Activated gamma-delta T cell treated with anti-CD3 and anti-CD28 coated beads, Interleukin-2, amount 50 U/mL, for 16 hours (primary cell): ENCODE results near the gene AK2.
"Not testable (repeated sequence)": the region's sequence is repeated elsewhere in the genome, so short reads cannot be mapped to it uniquely, and the experiment has no call there.

Experiments
- DNase-seq: peaks from one replicate; pipeline ENCODE4 v3.0.0-alpha.2; 2020; ENCODE audit warnings: low read depth

The AK2 gene

DNA sequence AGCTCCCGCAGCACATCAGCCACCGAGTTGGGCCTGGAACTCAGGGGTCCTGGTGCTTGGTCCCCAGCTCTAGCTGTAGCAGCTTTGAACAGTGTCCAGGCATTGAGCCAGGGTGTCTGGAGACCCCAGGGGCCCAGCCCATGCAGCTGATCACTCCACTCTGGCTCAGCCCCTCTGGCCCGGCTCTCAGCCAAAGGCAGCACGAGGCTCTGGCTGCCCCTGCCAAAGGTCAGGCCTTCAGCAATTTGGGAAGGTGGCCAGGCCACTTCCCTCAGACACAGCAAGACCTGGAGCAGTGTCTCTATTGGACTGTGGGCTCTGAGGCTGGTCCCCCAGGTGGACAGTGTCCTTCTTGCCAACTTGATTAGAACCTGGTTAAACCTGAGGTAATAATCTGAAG lies 37.7 kb downstream of the AK2 start:
- no peak for DNase-seq

DNA sequence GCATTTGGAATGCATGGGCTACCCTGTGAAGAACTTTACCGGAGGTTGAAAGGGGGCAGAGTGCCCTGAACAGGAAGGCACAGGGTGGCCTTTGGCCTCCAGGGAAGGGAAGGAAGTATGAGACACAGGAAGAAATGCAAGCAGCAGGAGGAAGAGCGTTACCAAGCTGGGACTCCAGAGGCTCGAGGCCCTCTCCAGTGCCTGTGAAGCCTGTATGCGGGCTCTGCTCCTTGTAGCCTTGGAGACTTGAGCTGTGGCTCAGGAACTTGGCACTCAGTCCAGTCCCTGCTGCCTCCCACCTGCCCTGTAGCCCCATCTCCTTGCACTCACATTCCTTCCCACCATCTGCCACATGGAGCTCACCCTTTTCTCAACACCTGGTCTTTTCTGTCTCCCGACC lies 38.6 kb downstream of the AK2 start:
- no peak for DNase-seq

DNA sequence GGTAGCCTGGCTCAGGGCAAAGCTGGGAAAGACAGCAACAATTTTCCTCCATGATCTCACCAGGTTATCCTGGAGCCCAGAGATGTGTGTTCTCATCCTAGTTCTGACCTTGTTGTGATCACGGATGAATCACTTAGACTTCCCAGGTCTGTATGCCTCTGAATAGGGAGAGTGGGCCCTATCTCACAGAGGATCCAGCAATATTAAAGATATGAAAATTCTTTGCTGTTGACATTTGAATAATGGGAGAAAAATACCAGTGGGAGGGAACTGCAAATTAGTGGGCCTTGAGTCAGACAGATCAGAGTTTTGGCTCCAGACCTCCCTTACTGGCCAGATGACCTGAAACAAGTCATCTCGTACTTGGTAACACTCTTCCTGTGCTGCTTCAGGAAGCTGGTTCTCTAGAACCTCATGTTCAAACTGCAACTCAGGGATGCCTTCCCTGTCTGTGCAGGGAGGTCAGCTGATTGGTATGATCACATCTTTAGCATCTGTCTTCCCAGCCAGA lies 39.2 kb downstream of the AK2 start:
- DNase-seq = no peak

DNA sequence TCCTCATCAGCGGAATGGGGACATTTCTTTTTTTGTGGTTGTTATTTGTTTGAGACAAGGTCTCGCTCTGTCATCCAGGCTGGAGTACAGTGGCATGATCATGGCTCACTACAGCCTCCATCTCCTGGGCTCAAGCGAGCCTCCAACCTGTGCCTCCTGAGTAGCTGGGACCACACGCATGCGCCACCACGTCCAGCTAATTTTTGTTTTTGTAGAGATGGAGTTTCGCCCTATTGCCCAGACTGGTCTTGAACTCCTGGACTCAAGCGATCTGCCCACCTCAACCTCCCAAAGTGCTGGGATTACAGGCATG lies 43.4 kb downstream of the AK2 start:
- DNase-seq = not testable (repeated sequence)

DNA sequence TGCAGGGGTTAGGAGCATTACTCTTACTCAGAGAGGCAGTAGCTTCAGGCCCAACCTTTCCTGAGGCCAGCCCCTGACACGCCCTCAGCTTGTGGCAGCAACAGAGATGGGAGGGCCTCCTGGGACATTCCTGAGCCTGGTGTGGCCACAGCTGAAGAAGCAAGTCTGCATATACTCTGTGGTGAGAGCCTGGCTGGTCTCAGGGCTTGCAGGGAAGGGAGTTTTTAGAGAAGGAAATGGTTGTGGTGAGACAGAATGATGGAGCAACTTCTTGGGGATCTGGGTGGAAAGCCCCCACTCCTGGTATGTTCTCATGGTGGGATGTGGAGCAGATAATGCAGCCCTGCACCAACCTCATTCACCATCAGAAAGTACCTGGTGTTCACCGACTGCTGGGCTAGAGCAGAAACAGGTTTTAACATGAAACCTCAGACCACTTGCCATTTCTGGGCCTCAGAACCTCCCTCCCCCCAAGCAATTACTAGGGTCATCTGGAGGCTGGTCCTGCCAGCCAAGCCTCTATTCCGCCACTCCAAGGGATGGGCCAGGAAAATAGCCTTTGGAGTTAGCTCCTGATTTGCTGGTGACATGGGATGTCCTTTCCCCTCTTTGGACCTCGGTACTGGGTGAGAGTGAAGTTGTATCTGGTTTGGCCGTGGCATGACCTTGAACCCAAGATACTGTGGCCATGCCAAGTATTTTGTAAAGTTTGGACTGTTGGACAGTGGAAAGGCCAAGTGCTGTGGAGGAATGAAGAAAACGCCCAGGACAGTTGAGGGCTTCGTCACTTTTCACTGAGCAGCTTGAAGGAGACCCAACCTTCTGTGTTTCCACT lies 44.0 kb downstream of the AK2 start:
- no peak for DNase-seq

DNA sequence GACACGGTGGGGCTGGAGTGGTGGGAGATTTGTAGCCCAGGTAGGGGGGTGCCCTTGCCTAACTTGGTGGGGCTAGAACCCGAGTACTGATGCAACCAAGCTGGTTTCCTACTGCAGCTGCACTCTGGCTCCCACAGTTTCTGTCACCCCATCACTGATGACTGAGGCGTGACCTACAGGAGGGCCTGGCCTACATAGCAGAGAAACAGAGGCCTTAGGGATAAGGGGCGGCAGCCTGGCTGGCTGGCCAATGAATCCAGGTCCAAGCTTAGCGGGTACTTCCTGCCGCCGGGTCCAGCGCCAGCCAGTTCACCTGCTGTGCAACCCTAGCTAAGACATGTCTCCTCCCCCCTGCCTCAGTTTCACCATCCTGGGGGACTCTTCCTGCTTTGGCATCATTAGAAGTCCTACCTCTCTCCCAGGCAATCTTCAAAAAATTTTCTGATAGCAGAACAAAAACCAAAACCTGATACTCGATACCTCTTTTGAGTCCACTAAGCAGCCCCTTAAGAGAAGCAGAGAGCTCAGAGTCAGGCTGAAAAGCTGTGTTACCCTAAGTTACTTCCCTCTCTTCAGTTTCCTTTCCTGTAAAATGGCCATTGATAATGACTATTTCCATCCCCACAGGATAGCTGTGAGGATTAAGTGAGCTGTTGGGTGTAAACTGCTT lies 44.7 kb downstream of the AK2 start:
- no peak for DNase-seq

DNA sequence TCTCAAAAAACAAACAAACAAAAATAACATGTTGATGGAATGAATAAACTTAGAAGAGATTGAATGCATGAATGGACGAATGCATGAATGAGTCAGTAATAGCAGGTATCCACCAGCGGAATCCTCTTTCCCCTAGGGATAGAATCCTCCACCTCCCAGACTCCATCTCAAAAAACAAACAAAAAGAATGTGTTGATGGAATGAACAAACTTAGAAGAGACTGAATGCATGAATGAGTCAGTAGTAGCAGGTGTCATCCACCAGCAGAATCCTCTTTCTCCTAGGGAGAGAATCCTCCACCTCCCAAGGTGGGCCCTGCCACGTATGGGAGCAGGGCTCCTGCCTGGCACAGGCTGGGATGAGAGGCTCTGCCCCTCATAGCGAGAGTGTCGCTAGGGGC lies 45.3 kb downstream of the AK2 start:
- DNase-seq = no peak

DNA sequence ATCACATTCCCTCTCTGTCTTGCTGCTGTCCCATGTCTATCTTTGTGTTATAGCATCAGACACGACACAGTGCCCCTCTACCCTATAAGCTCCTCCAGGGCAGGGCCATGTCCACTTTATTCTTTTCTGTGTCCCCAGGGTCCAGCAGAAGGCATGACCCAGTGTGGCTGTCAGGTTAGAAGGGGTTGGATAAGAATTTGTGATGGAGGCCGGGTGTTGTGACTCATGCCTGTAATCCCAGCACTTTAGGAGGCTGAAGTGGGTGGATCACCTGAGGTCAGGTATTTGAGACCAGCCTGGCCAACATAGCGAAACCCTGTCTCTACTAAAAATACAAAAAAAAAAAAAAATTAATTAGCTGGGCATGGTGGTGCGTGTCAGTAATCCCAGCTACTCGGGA lies 45.8 kb downstream of the AK2 start:
- DNase-seq = no peak

DNA sequence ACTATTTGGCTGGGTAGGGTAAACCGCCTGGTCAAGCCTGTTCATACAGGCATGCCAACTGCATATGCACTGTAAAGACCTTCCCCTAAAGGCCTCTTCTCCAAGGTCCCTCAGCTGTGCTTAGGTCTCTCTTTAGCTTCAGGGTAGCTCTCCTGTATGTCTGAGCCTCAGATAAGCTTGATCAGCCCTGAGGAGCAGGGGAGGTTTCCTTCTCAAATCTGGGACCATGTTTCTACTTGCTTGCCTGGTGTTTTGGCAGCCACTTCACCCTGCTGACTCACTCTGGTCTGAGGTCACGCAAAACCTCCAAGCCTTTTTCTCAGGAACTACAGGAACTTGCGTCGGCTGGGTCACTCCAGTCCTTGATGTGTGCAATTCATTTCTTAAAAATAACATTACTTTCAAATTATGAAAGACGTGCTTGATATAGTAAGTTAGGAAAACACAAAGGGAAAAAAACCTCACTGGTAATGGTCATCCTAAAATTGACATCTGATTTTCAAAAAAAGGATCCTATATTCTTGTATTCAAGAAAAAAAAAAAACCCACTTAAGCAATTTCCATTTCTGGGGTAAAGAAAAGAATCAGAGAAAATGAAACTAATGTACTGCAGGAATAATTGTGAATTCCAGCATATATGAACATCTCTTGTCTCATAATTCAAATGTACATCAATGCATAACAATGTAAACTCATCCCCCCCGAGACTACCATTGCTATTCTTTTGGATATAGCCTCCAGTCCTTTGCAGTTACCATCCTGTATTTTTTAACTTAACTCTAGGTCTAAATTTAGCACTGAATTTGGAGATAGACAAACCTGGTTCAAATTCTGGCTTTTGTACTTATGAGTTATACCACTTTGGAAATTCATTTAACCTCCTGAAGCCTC lies 47.3 kb downstream of the AK2 start:
- DNase-seq = no peak

DNA sequence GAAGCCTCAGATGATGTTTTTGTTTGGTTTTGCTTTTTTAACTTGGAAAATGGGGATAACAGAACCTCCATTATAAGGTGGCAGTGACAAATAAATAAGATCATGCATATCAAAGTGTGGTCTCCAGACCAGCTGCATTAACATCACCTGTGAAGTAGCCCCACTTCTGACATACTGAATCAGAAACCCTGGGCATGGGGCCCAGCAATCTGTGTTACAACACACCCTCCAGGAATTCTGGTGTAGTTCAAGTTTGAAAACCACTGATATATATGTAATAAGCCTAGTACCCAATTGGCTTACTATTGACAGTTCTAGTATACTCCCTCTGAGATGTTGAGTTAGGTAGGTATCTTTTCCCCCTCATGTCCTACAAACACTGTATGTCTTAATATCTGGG lies 48.0 kb downstream of the AK2 start:
- no peak for DNase-seq

DNA sequence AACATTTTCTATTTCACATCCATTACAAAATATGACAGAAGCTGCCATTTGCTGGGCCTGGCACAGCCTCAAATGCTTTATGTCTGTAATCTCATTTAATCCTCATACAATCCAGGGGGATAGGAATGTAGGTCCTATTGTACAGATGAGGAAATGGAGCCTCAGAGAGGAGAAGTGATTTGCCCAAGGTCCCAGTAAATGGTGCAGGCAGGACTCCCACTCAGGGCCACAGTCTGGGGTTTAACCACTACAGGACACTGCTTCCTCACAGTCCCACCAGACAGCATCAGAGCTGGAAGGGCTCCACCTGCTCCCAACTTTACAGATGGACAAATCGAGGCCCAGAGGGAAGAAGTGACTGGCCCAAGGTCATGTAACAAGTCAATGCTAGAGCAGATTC lies 51.5 kb downstream of the AK2 start:
- no peak for DNase-seq

DNA sequence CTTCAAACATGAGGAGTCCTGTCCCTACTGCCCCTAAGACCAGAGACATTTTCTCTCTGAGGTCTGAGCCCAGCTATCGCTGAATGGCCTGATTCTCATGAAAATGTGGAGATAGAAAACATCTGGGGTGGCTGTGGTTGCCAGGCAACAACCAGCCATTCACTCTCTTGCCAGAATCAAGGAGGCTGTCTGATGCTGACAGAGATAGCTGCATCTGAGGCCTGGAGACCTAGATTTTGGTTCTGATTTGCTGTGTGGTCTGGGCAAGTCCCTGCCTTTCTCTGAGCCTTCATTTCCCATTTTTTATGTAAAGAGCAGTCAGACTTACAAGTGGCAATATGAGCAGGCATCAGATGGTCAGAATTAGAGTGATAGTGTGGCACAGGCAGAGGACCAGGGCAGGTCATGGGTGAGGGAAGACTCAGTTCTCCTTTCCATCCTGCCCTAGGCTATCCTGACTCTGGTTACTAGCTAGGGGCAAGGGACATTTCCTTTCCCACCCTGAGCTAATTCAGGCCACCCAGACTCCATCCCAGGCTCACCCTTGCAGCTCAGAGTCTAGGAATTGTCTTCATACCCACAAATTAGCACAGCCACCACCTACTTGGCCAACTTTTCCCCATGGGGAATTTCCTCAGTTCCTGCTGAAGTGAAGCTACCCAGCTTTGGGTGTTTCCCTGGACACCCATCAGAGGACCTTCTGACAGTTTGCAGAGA lies 52.1 kb downstream of the AK2 start:
- no peak for DNase-seq

DNA sequence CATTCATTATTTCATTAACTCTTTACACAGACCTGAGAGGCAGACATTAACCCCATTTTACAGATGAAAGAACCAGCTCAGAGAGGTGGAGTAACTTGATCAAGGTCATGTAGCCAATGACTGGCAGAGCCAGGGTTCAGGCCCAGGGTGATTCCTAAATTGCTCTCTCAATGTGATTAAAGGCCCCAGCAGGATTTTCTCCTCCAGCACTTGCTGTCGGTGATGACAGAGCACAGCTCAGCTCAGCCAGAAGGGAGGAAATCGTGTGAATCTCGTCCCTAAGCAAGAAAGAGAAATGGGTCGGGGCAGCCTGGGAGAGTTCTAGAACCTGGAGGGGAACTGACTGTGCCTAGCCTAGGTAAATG lies 52.6 kb downstream of the AK2 start:
- no peak for DNase-seq

DNA sequence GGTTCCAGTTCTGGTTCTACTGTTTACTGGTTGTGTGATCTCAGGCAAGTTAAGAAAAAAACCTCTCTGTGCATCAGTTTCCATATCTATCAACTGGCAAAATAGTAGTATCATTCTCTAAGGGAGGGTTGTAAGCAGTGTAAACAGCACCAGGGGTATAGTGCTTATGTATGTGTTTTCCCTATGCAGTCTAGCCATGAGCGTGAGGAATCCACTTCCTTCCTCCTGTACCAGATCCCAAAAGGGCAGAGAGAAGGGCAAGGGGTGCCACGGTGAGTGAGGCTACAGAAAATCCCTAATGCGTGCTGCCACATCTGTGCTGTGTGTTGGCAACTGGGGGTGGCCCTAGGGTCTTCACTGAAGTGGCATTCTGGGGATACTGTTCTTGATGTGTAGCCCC lies 53.7 kb downstream of the AK2 start:
- no peak for DNase-seq

DNA sequence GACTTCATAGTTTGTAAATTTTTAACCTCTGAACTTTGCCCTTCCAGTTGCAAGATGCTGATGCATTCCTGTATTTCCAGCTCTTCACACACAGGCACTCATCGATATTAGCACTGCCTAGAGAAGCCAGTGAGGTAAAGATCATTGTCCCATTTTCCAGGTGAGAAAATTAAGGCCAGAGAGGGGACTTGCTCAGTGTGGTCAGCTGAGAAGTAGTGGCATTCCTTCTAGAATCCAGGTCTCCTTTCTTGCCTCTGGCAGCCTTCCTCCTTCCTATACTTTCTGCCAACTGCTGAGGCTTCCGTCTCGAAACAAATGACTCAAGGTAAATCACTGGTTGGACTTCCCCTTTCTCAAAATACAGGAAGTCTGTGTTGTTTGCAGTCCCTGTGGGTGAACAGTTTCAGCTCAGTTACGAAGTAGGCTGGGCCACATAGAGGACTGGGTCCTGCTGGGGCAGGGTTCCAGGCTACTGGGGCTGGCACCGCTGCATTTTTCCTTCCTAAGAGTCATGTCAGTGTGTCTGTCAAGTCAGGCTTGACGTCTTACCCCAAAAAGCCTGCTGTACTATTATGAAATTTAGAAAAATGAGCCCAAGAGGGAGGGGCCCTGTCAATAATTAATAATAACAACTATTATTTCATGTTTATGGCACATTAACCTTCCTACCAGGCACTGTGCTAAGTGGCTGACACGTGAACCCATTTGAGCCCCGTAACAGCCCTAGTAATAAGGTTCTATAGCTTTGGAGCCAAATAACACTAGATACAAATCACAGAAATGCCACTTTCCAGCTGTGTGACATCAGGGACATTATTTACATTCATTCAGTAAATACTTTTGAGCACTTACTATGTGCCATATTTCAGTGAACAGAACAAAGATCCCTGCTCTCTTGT lies 55.4 kb downstream of the AK2 start:
- peak; percentile 41 for DNase-seq

DNA sequence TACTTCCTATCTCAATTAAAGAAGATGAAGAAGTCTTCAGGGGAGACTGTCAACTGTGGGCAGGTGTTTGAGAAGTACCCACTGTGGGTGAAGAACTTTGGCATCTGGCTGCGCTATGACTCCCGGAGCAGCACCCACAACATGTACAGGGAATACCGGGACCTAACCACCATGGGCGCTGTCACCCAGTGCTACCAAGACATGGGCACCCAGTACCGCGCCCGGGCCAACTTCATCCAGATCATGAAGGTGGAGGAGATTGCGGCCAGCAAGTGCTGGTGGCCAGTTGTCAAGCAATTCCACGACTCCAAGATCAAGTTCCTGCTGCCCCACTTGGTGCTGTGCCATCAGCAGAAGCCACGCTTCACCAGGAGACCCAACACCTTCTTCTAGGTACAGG lies 56.6 kb downstream of the AK2 start:
- no peak for DNase-seq

DNA sequence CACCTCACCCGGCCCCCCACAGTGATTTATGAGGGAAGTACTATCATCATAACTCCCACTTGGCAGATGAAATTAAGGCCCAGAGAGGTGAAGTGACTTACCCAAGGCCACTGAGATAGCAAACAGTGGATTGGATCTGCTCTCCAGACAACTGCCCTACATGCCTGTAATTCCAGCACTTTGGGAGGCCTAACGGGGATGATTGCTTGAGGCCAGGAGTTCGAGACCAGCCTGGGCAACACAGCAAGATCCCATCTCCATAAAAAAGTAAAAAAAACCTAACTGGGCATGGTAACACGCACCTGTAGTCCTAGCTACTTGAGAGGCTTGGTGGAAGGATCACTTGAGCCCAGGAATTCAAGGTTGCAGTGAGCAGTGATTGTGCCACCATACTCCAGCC lies 57.8 kb downstream of the AK2 start:
- DNase-seq = no peak

DNA sequence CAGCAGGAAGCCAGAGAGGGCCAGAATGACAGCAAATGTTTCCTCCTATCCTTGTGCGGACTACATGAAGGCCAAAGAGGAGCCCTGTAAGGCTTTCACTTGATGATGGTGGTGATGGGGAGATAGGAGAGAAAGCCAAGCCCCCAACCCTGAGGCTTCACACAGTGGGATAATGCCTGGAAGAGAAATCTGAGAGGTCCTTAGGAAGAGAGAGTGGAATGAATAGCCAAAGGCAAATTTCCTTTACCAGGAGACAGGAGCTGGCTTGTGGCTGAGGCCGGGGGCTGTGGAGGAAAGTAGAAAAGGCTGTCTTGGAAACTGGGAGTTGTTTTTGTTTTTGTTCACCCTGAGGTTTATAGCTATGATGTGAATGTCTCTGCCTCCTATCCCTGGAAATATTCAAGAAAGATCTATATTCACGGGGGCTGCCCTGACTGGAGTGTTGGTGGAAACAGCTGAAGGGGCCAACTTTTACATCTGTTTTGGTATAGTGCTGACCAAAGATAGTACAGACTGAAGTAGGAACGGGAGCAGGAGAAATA lies 59.1 kb downstream of the AK2 start:
- no peak for DNase-seq

DNA sequence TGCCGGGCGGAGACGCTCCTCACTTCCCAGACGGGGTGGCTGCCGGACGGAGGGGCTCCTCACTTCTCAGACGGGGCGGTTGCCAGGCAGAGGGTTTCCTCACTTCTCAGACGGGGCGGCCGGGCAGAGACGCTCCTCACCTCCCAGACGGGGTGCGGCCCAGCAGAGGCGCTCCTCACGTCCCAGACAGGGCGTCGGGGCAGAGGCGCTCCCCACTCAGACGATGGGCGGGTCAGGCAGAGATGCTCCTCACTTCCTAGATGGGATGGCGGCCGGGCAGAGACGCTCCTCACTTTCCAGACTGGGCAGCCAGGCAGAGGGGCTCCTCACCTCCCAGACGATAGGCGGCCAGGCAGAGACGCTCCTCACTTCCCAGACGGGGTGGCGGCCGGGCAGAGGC lies 61.6 kb downstream of the AK2 start:
- DNase-seq = not testable (repeated sequence)

DNA sequence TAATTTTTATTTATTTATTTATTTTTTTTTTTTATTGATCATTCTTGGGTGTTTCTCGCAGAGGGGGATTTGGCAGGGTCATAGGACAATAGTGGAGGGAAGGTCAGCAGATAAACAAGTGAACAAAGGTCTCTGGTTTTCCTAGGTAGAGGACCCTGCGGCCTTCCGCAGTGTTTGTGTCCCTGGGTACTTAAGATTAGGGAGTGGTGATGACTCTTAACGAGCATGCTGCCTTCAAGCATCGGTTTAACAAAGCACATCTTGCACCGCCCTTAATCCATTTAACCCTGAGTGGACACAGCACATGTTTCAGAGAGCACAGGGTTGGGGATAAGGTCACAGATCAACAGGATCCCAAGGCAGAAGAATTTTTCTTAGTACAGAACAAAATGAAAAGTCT lies 63.2 kb downstream of the AK2 start:
- not testable (repeated sequence) for DNase-seq
